ENCODE results near the gene GULP1. TPM values are rescaled to one million over a fixed set of nuclear protein-coding genes. Genes with fewer than 3 reads are reported as not detected.

Gene GULP1
- total RNA-seq, 1 donor from 2014 or later: 21.9 TPM

GRCh38 chr2:188511346-188511745 is 219.7 kb downstream of the GULP1 start:
- Histone ChIP-seq H3K9me3 (ENCODE audit: control insufficient read depth in 3 of 3, low read length in 3 of 3) (no peaks in the 10 kb centered on the region), H3K4me3 (ENCODE audit: low read length in 3 of 3) (no peak overlapping the region), H3K4me1 (ENCODE audit: control insufficient read depth in 3 of 3, insufficient read depth in 3 of 3, low read length in 3 of 3) (no peaks in the 10 kb centered on the region), H3K9ac (ENCODE audit: low read depth in 1 of 3, low read length in 3 of 3) (no peak overlapping the region), H3K36me3 (ENCODE audit: control insufficient read depth in 3 of 3, insufficient read depth in 3 of 3, low read length in 3 of 3) (no peaks in the 10 kb centered on the region), H3K27me3 (ENCODE audit: control insufficient read depth in 3 of 3, insufficient read depth in 3 of 3, low read length in 3 of 3) (no peaks in the 10 kb centered on the region), H3K27ac (ENCODE audit: low read depth, low read length) (no peak overlapping the region)

GRCh38 chr2:188512456-188512855 is 220.8 kb downstream of the GULP1 start:
- H3K36me3 ChIP-seq (ENCODE audit: control insufficient read depth in 3 of 3, insufficient read depth in 3 of 3, low read length in 3 of 3): no peaks in the 10 kb centered on the region
- no peaks in the 10 kb centered on the region for H3K9me3 ChIP-seq (ENCODE audit: control insufficient read depth in 3 of 3, low read length in 3 of 3)
- no peak overlapping the region for H3K27ac ChIP-seq (ENCODE audit: low read depth, low read length)

GRCh38 chr2:188515918-188516317 is 224.2 kb downstream of the GULP1 start:
- no peaks in the 10 kb centered on the region for H3K4me1 ChIP-seq (ENCODE audit: control insufficient read depth in 3 of 3, insufficient read depth in 3 of 3, low read length in 3 of 3)
- no peak overlapping the region for H3K9ac ChIP-seq (ENCODE audit: low read depth in 1 of 3, low read length in 3 of 3)
- no peaks in the 10 kb centered on the region for H3K9me3 ChIP-seq (ENCODE audit: control insufficient read depth in 3 of 3, low read length in 3 of 3)
- no peak overlapping the region for H3K4me3 ChIP-seq (ENCODE audit: low read length in 3 of 3)
- no peak overlapping the region for H3K27ac ChIP-seq (ENCODE audit: low read depth, low read length)
- H3K27me3 ChIP-seq (ENCODE audit: control insufficient read depth in 3 of 3, insufficient read depth in 3 of 3, low read length in 3 of 3): no peaks in the 10 kb centered on the region
- H3K36me3 ChIP-seq (ENCODE audit: control insufficient read depth in 3 of 3, insufficient read depth in 3 of 3, low read length in 3 of 3): no peaks in the 10 kb centered on the region

More at GRCh38 chr2:188512456-188512855, 220.8 kb downstream of the GULP1 start:
- no peaks in the 10 kb centered on the region for H3K27me3 ChIP-seq (ENCODE audit: control insufficient read depth in 3 of 3, insufficient read depth in 3 of 3, low read length in 3 of 3)
- no peaks in the 10 kb centered on the region for H3K4me1 ChIP-seq (ENCODE audit: control insufficient read depth in 3 of 3, insufficient read depth in 3 of 3, low read length in 3 of 3)
- no peak overlapping the region for H3K9ac ChIP-seq (ENCODE audit: low read depth in 1 of 3, low read length in 3 of 3)
- H3K4me3 ChIP-seq (ENCODE audit: low read length in 3 of 3): no peak overlapping the region

GRCh38 chr2:188517549-188518215 is 226.0 kb downstream of the GULP1 start:
- no peaks in the 10 kb centered on the region for H3K36me3 ChIP-seq (ENCODE audit: control insufficient read depth in 3 of 3, insufficient read depth in 3 of 3, low read length in 3 of 3)

GRCh38 chr2:188518381-188518780 is 226.7 kb downstream of the GULP1 start:
- Histone ChIP-seq H3K27me3 (ENCODE audit: control insufficient read depth in 3 of 3, insufficient read depth in 3 of 3, low read length in 3 of 3) (no peaks in the 10 kb centered on the region), H3K36me3 (ENCODE audit: control insufficient read depth in 3 of 3, insufficient read depth in 3 of 3, low read length in 3 of 3) (no peaks in the 10 kb centered on the region), H3K4me3 (ENCODE audit: low read length in 3 of 3) (no peak overlapping the region), H3K9me3 (ENCODE audit: control insufficient read depth in 3 of 3, low read length in 3 of 3) (no peaks in the 10 kb centered on the region), H3K9ac (ENCODE audit: low read depth in 1 of 3, low read length in 3 of 3) (no peak overlapping the region), H3K4me1 (ENCODE audit: control insufficient read depth in 3 of 3, insufficient read depth in 3 of 3, low read length in 3 of 3) (no peaks in the 10 kb centered on the region), H3K27ac (ENCODE audit: low read depth, low read length) (no peak overlapping the region)

More at GRCh38 chr2:188517549-188518215, 226.0 kb downstream of the GULP1 start:
- Histone ChIP-seq H3K9ac (ENCODE audit: low read depth in 1 of 3, low read length in 3 of 3) (no peak overlapping the region), H3K4me3 (ENCODE audit: low read length in 3 of 3) (no peak overlapping the region), H3K9me3 (ENCODE audit: control insufficient read depth in 3 of 3, low read length in 3 of 3) (no peaks in the 10 kb centered on the region), H3K4me1 (ENCODE audit: control insufficient read depth in 3 of 3, insufficient read depth in 3 of 3, low read length in 3 of 3) (no peaks in the 10 kb centered on the region), H3K27me3 (ENCODE audit: control insufficient read depth in 3 of 3, insufficient read depth in 3 of 3, low read length in 3 of 3) (no peaks in the 10 kb centered on the region), H3K27ac (ENCODE audit: low read depth, low read length) (no peak overlapping the region)

- Histone ChIP-seq H3K9me3 (ENCODE audit: control insufficient read depth in 3 of 3, low read length in 3 of 3) (no peaks in the 10 kb centered on the region), H3K4me1 (ENCODE audit: control insufficient read depth in 3 of 3, insufficient read depth in 3 of 3, low read length in 3 of 3) (no peaks in the 10 kb centered on the region), H3K27me3 (ENCODE audit: control insufficient read depth in 3 of 3, insufficient read depth in 3 of 3, low read length in 3 of 3) (no peaks in the 10 kb centered on the region), H3K27ac (ENCODE audit: low read depth, low read length) (no peak overlapping the region), H3K36me3 (ENCODE audit: control insufficient read depth in 3 of 3, insufficient read depth in 3 of 3, low read length in 3 of 3) (no peaks in the 10 kb centered on the region), H3K9ac (ENCODE audit: low read depth in 1 of 3, low read length in 3 of 3) (no peak overlapping the region), H3K4me3 (ENCODE audit: low read length in 3 of 3) (no peak overlapping the region)
Measured at GRCh38 chr2:188519136-188519535, 227.5 kb downstream of the GULP1 start.

GRCh38 chr2:188522517-188522916 is 230.8 kb downstream of the GULP1 start:
- H3K9ac ChIP-seq (ENCODE audit: low read depth in 1 of 3, low read length in 3 of 3): no peak overlapping the region
- no peaks in the 10 kb centered on the region for H3K9me3 ChIP-seq (ENCODE audit: control insufficient read depth in 3 of 3, low read length in 3 of 3)
- H3K4me3 ChIP-seq (ENCODE audit: low read length in 3 of 3): no peak overlapping the region
- no peak overlapping the region for H3K27ac ChIP-seq (ENCODE audit: low read depth, low read length)
- H3K4me1 ChIP-seq (ENCODE audit: control insufficient read depth in 3 of 3, insufficient read depth in 3 of 3, low read length in 3 of 3): no peaks in the 10 kb centered on the region
- no peaks in the 10 kb centered on the region for H3K36me3 ChIP-seq (ENCODE audit: control insufficient read depth in 3 of 3, insufficient read depth in 3 of 3, low read length in 3 of 3)
- no peaks in the 10 kb centered on the region for H3K27me3 ChIP-seq (ENCODE audit: control insufficient read depth in 3 of 3, insufficient read depth in 3 of 3, low read length in 3 of 3)

- Histone ChIP-seq H3K27ac (ENCODE audit: low read depth, low read length) (no peak overlapping the region), H3K27me3 (ENCODE audit: control insufficient read depth in 3 of 3, insufficient read depth in 3 of 3, low read length in 3 of 3) (no peaks in the 10 kb centered on the region), H3K36me3 (ENCODE audit: control insufficient read depth in 3 of 3, insufficient read depth in 3 of 3, low read length in 3 of 3) (no peaks in the 10 kb centered on the region), H3K4me3 (ENCODE audit: low read length in 3 of 3) (no peak overlapping the region), H3K4me1 (ENCODE audit: control insufficient read depth in 3 of 3, insufficient read depth in 3 of 3, low read length in 3 of 3) (no peaks in the 10 kb centered on the region), H3K9me3 (ENCODE audit: control insufficient read depth in 3 of 3, low read length in 3 of 3) (no peaks in the 10 kb centered on the region), H3K9ac (ENCODE audit: low read depth in 1 of 3, low read length in 3 of 3) (no peak overlapping the region)
Measured at GRCh38 chr2:188523919-188524318, 232.2 kb downstream of the GULP1 start.

- Histone ChIP-seq H3K36me3 (ENCODE audit: control insufficient read depth in 3 of 3, insufficient read depth in 3 of 3, low read length in 3 of 3) (no peaks in the 10 kb centered on the region), H3K4me3 (ENCODE audit: low read length in 3 of 3) (no peak overlapping the region), H3K9me3 (ENCODE audit: control insufficient read depth in 3 of 3, low read length in 3 of 3) (no peaks in the 10 kb centered on the region), H3K4me1 (ENCODE audit: control insufficient read depth in 3 of 3, insufficient read depth in 3 of 3, low read length in 3 of 3) (no peaks in the 10 kb centered on the region), H3K27ac (ENCODE audit: low read depth, low read length) (no peak overlapping the region), H3K9ac (ENCODE audit: low read depth in 1 of 3, low read length in 3 of 3) (no peak overlapping the region), H3K27me3 (ENCODE audit: control insufficient read depth in 3 of 3, insufficient read depth in 3 of 3, low read length in 3 of 3) (no peaks in the 10 kb centered on the region)
Measured at GRCh38 chr2:188524519-188525113, 232.9 kb downstream of the GULP1 start.

GRCh38 chr2:188526701-188527100 is 235.0 kb downstream of the GULP1 start:
- H3K27ac ChIP-seq (ENCODE audit: low read depth, low read length): no peak overlapping the region
- H3K9ac ChIP-seq (ENCODE audit: low read depth in 1 of 3, low read length in 3 of 3): no peak overlapping the region
- no peaks in the 10 kb centered on the region for H3K36me3 ChIP-seq (ENCODE audit: control insufficient read depth in 3 of 3, insufficient read depth in 3 of 3, low read length in 3 of 3)
- no peak overlapping the region for H3K4me3 ChIP-seq (ENCODE audit: low read length in 3 of 3)
- H3K27me3 ChIP-seq (ENCODE audit: control insufficient read depth in 3 of 3, insufficient read depth in 3 of 3, low read length in 3 of 3): no peaks in the 10 kb centered on the region
- H3K9me3 ChIP-seq (ENCODE audit: control insufficient read depth in 3 of 3, low read length in 3 of 3): no peaks in the 10 kb centered on the region
- no peaks in the 10 kb centered on the region for H3K4me1 ChIP-seq (ENCODE audit: control insufficient read depth in 3 of 3, insufficient read depth in 3 of 3, low read length in 3 of 3)

All from skeletal muscle tissue (tissue), 4 donors.